ENCODE data around the gene FCN1. TPM values are rescaled to one million over a fixed set of nuclear protein-coding genes. Genes with fewer than 3 reads are reported as not detected.

The FCN1 gene
- total RNA-seq, 3 donors from 2014 or later, result 0.46 to 6.0 (median 3.3) TPM

DNA sequence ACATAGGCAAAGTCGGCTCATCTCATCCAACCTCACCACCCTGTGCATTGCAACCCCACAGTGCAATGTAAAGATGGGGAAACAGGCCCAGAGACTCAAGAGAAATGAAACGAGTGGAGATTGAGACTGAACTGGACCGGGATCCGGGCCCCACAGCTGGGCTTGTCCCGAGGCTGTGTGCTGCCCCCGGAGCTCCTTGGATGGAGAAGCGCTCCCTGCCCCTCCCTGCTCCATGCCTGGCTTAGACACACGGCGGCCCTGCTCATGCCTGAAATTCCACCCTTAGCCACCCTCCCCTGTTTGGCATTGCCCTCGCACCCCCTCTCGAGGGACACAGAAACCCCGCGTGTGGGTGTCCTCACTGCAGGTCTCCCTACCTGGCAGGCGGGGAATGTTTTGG, 27.2 kb upstream of the FCN1 start:
- TF ChIP-seq, protein P1, sequence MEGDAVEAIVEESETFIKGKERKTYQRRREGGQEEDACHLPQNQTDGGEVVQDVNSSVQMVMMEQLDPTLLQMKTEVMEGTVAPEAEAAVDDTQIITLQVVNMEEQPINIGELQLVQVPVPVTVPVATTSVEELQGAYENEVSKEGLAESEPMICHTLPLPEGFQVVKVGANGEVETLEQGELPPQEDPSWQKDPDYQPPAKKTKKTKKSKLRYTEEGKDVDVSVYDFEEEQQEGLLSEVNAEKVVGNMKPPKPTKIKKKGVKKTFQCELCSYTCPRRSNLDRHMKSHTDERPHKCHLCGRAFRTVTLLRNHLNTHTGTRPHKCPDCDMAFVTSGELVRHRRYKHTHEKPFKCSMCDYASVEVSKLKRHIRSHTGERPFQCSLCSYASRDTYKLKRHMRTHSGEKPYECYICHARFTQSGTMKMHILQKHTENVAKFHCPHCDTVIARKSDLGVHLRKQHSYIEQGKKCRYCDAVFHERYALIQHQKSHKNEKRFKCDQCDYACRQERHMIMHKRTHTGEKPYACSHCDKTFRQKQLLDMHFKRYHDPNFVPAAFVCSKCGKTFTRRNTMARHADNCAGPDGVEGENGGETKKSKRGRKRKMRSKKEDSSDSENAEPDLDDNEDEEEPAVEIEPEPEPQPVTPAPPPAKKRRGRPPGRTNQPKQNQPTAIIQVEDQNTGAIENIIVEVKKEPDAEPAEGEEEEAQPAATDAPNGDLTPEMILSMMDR (IDR thresholded peaks at IDR 0.05), result no peak
- H3K4me3 ChIP-seq, result no peak overlapping the region
- no peaks in the 10 kb centered on the region for H3K4me1 ChIP-seq (ENCODE audit: low read depth)
- ATAC-seq, result no peak
- no peaks in the 10 kb centered on the region for H3K36me3 ChIP-seq (ENCODE audit: low read depth)
- intact Hi-C loops (cut with DNase I, micrococcal nuclease), result no loop called here
- no peak for DNase-seq
- H3K9me3 ChIP-seq, result no peaks in the 10 kb centered on the region

DNA sequence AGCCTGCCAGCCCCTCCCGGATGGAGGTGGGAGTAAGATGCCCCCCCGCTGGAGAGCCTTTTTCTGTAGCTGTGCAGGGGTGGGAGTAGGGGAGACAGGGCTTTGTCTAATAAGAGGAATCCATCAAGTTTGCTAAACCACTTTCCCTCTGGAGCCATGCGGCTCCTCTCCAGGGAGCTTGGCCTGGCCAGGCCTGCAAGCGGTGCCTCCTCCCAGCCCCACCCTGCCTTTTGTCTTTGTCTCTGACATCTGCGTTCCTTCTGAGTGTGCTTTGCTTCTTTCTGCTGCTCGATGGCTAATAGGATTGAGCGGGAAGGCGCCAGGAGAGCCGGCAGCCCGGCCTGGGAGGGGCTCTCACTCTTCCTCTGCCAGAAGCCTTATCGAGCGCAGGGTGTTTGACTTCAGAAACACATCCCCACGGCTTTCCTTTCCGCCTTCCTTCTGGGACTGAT, 26.7 kb upstream of the FCN1 start:
- no peak for DNase-seq

DNA sequence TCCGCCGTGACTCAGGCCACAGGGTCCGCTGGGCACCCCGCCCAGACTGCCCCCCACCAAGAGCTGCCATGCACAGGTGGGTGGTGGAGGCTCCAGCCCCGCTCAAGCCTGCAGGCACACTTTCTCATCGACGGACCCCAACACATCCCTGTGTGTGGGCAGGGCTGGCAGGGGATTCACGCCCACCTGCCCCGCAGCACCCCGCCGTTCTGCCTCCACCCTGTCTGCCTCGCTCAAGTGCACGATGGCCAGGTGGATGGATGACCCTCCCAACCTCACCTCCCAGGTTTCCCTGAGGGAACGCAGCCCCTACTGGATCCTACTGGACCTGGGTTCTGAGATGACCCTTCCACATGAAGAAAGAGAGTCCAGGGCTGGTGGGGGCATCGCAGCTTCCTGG, 26.1 kb upstream of the FCN1 start:
- no peak for ATAC-seq
- intact Hi-C loops (cut with DNase I, micrococcal nuclease), result no loop called here
- TF ChIP-seq, protein P1 (IDR thresholded peaks at IDR 0.05), result no peak
- no peaks in the 10 kb centered on the region for H3K4me1 ChIP-seq (ENCODE audit: low read depth)
- H3K9me3 ChIP-seq, result no peaks in the 10 kb centered on the region
- H3K36me3 ChIP-seq (ENCODE audit: low read depth), result no peaks in the 10 kb centered on the region
- no peak overlapping the region for H3K4me3 ChIP-seq
- DNase-seq, result no peak

More for the DNA sequence above, 26.7 kb upstream of the FCN1 start:
- intact Hi-C loops (cut with DNase I, micrococcal nuclease), result no loop called here
- Histone ChIP-seq H3K36me3 (ENCODE audit: low read depth) (no peaks in the 10 kb centered on the region), H3K9me3 (no peaks in the 10 kb centered on the region), H3K4me3 (no peak overlapping the region), H3K4me1 (ENCODE audit: low read depth) (no peaks in the 10 kb centered on the region)
- no peak for ATAC-seq
- TF ChIP-seq, protein P1 (IDR thresholded peaks at IDR 0.05), result no peak

DNA sequence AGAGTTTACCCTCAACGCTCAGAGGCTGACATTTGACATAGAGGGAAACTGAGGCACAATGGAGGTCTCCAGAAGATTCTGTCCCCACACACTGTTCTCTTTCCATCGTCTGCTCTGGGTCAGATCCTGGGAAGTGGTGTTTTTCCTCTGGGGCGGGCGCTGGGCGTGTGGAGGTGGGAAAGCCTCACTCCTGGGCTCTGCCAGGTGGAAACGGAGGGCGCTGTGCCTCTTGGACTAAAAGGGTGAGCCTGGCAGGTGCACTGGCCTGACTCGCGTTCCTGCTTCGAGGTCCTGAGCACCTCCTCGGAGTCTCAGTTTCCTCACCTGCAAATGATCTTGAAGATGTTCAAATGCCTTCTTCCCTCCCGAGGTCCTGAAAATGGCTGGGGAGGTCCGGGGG, 25.7 kb upstream of the FCN1 start:
- Histone ChIP-seq H3K9me3 (no peaks in the 10 kb centered on the region), H3K4me3 (no peak overlapping the region), H3K36me3 (ENCODE audit: low read depth) (no peaks in the 10 kb centered on the region), H3K4me1 (ENCODE audit: low read depth) (no peaks in the 10 kb centered on the region)
- DNase-seq (no peak), ATAC-seq (no peak)
- TF ChIP-seq, protein P1 (IDR thresholded peaks at IDR 0.05), result no peak
- intact Hi-C loops (cut with DNase I, micrococcal nuclease), result no loop called here

DNA sequence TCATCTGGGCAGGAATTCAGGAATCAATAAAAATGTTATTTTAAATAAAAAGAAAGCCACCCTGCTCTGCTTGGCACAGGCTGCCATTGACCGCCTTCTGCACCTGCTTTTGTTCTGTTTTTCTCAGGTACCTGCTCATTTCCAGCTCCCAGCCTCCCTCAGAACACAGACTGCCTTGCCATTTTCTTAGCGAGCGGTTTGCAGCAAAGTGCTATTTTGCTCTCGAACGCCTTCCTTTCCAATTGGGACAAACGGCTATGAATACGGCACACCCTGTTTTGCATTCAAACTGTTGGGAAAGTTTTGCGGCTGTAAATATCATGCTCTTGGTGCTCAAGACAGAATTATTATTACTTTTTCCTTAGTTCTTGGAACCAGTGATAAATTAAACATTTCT, 25.1 kb upstream of the FCN1 start:
- DNase-seq (no peak), ATAC-seq (no peak)
- H3K4me3 ChIP-seq, result no peak overlapping the region
- TF ChIP-seq, protein P1 (IDR thresholded peaks at IDR 0.05), result no peak
- H3K9me3 ChIP-seq, result no peaks in the 10 kb centered on the region
- intact Hi-C loops (cut with DNase I, micrococcal nuclease), result no loop called here
- no peaks in the 10 kb centered on the region for H3K4me1 ChIP-seq (ENCODE audit: low read depth)
- H3K36me3 ChIP-seq (ENCODE audit: low read depth), result no peaks in the 10 kb centered on the region
